Activated CD8-positive, alpha-beta T cell treated with anti-CD3 and anti-CD28 coated beads, Interleukin-2, amount 10 ng/mL, durations not matched to agents 7 days and 5 days (primary cell): ENCODE results near the gene CDCP1. TPM values are rescaled to one million over a fixed set of nuclear protein-coding genes. Genes with fewer than 3 reads are reported as not detected.
"Not testable (repeated sequence)": the region's sequence is repeated elsewhere in the genome, so short reads cannot be mapped to it uniquely, and the experiment has no call there.

Experiments used
- ATAC-seq: fragments of 150-1000 bp; cut with Tn5 transposase; one replicate; pipeline ENCODE4 v1.10.0; 2021; ENCODE audit warnings: moderate library complexity
- CTCF ChIA-PET: fragments of 350-600 bp; sonication (Branson Sonifier 250); formaldehyde crosslinking; loops from one replicate; lab custom pipeline; 2021; ENCODE audit warnings: antibody characterized with exemption; lab: Charles Lee
- POLR2A ChIA-PET: fragments of 350-600 bp; sonication (Branson Sonifier 250); formaldehyde crosslinking; loops from one replicate; lab custom pipeline; 2021; ENCODE audit warnings: antibody characterized with exemption; lab: Charles Lee
- DNase-seq: peaks from one replicate; pipeline ENCODE4 v3.0.0-alpha.2; 2020
- H3K27ac Mint-ChIP-seq: one replicate; pipeline ENCODE4 v1.8.0; 2021; ENCODE audit warnings: mild to moderate bottlenecking, mixed read lengths
- H3K27me3 Mint-ChIP-seq: one replicate; pipeline ENCODE4 v1.8.0; 2021; ENCODE audit warnings: low read depth, mixed read lengths
- H3K36me3 Mint-ChIP-seq: one replicate; pipeline ENCODE4 v1.8.0; 2021; ENCODE audit warnings: low read depth, mixed read lengths
- H3K4me1 Mint-ChIP-seq: one replicate; pipeline ENCODE4 v1.8.0; 2021; ENCODE audit warnings: low read depth, mixed read lengths
- H3K4me3 Mint-ChIP-seq: one replicate; pipeline ENCODE4 v1.8.0; 2021; ENCODE audit warnings: mild to moderate bottlenecking, mixed read lengths
- H3K9me3 Mint-ChIP-seq: one replicate; pipeline ENCODE4 v1.8.0; 2022; ENCODE audit warnings: mixed read lengths; ENCODE audit not compliant: insufficient read depth
- total RNA-seq, 2 experiments: library from RNA; stranded (reverse); gene quantifications; one replicate each; pipeline ENCODE4 v1.2.3, GENCODE V29; 2021

The CDCP1 gene
- total RNA-seq, 2 experiments from 2014 or later = 16.4 to 17.7 TPM

- no peak for ATAC-seq
- Mint-ChIP-seq H3K4me1 (peaks cover 5% of the 10 kb centered on the region), H3K4me3 (no peak overlapping the region), H3K36me3 (peaks cover 6% of the 10 kb centered on the region), H3K27me3 (peaks cover 61% of the 10 kb centered on the region), H3K9me3 (peaks cover 10% of the 10 kb centered on the region), H3K27ac (no peak overlapping the region)
- ChIA-PET POLR2A (no interaction called here), CTCF (no interaction called here)
- no peak for DNase-seq
Observed at GRCh38 chr3:45151100-45151499, 4.9 kb upstream of the CDCP1 start.

- DNase-seq = no peak
- peaks cover 9% of the 10 kb centered on the region for H3K36me3 Mint-ChIP-seq
Observed at GRCh38 chr3:45148921-45149320, 2.7 kb upstream of the CDCP1 start.

GRCh38 chr3:45145223-45145622, 955 bp downstream of the CDCP1 start:
- Mint-ChIP-seq H3K27ac (no peak overlapping the region), H3K4me3 (peak overlapping the region; percentile 85), H3K36me3 (peaks cover 9% of the 10 kb centered on the region), H3K4me1 (peaks cover 28% of the 10 kb centered on the region), H3K9me3 (no peaks in the 10 kb centered on the region), H3K27me3 (peaks cover 55% of the 10 kb centered on the region)
- CTCF ChIA-PET = interaction anchor here (1.0 to 4.0 kb wide), 3 partner anchors 26 to 104 kb away, joined by 3 to 17 read pairs (median 3); no protein-coding TSS in a partner anchor
- ATAC-seq = no peak
- POLR2A ChIA-PET = interaction anchor here (1.0 kb wide), 1 partner anchor 10 kb away, joined by 3 read pairs; no protein-coding TSS in a partner anchor
- no peak for DNase-seq

More at GRCh38 chr3:45148921-45149320, 2.7 kb upstream of the CDCP1 start:
- Mint-ChIP-seq H3K27me3 (peaks cover 64% of the 10 kb centered on the region), H3K4me1 (peaks cover 20% of the 10 kb centered on the region), H3K27ac (no peak overlapping the region), H3K4me3 (no peak overlapping the region), H3K9me3 (peaks cover 10% of the 10 kb centered on the region)
- ChIA-PET POLR2A (no interaction called here), CTCF (no interaction called here)
- no peak for ATAC-seq

- no peaks in the 10 kb centered on the region for H3K9me3 Mint-ChIP-seq
- CTCF ChIA-PET = interaction anchor here (1.3 to 4.0 kb wide), 2 partner anchors 24 to 67 kb away, joined by 3 to 17 read pairs; no protein-coding TSS in a partner anchor
- H3K36me3 Mint-ChIP-seq = peaks cover 10% of the 10 kb centered on the region
- DNase-seq (no peak), ATAC-seq (peak; percentile 49)
- peaks cover 28% of the 10 kb centered on the region for H3K4me1 Mint-ChIP-seq
- H3K27ac Mint-ChIP-seq = no peak overlapping the region
- POLR2A ChIA-PET = interaction anchor here (1.0 kb wide), 1 partner anchor 11 kb away, joined by 3 read pairs; no protein-coding TSS in a partner anchor
- H3K4me3 Mint-ChIP-seq = peak overlapping the region; percentile 85
- H3K27me3 Mint-ChIP-seq = peaks cover 48% of the 10 kb centered on the region
Observed at GRCh38 chr3:45143673-45144671, 2.2 kb downstream of the CDCP1 start.

- DNase-seq, H3K27ac Mint-ChIP-seq, H3K4me3 Mint-ChIP-seq, POLR2A ChIA-PET, H3K9me3 Mint-ChIP-seq, ATAC-seq: not testable (repeated sequence)
- Mint-ChIP-seq H3K36me3 (peaks cover 13% of the 10 kb centered on the region), H3K4me1 (peaks cover 29% of the 10 kb centered on the region), H3K27me3 (peaks cover 28% of the 10 kb centered on the region)
- CTCF ChIA-PET = interaction anchor here (0.7 kb wide), 1 partner anchor 100 kb away, joined by 4 read pairs; no protein-coding TSS in a partner anchor
Observed at GRCh38 chr3:45140770-45141155, 5.4 kb downstream of the CDCP1 start.

- no peak overlapping the region for H3K27ac Mint-ChIP-seq
- peaks cover 26% of the 10 kb centered on the region for H3K27me3 Mint-ChIP-seq
- peaks cover 13% of the 10 kb centered on the region for H3K36me3 Mint-ChIP-seq
- H3K4me3 Mint-ChIP-seq = no peak overlapping the region
- POLR2A ChIA-PET = no interaction called here
- peaks cover 25% of the 10 kb centered on the region for H3K4me1 Mint-ChIP-seq
- no peak for DNase-seq
- no peak for ATAC-seq
- CTCF ChIA-PET = interaction anchor here (0.6 to 0.7 kb wide), 2 partner anchors 17 to 100 kb away, joined by 3 to 4 read pairs; no protein-coding TSS in a partner anchor
- H3K9me3 Mint-ChIP-seq = no peaks in the 10 kb centered on the region
Observed at GRCh38 chr3:45140141-45140769, 5.9 kb downstream of the CDCP1 start.

GRCh38 chr3:45139372-45140140, 6.6 kb downstream of the CDCP1 start:
- ATAC-seq = no peak

GRCh38 chr3:45137656-45138181, 8.5 kb downstream of the CDCP1 start:
- H3K9me3 Mint-ChIP-seq = no peaks in the 10 kb centered on the region
- H3K4me1 Mint-ChIP-seq = peaks cover 9% of the 10 kb centered on the region
- ATAC-seq (no peak), DNase-seq (no peak)
- no peak overlapping the region for H3K4me3 Mint-ChIP-seq
- H3K27ac Mint-ChIP-seq = no peak overlapping the region
- ChIA-PET POLR2A (no interaction called here), CTCF (no interaction called here)
- H3K27me3 Mint-ChIP-seq = peaks cover 15% of the 10 kb centered on the region
- peaks cover 7% of the 10 kb centered on the region for H3K36me3 Mint-ChIP-seq

More at GRCh38 chr3:45139372-45140140, 6.6 kb downstream of the CDCP1 start:
- ChIA-PET CTCF (interaction anchor here (0.6 kb wide), 1 partner anchor 16 kb away, joined by 3 read pairs; no protein-coding TSS in a partner anchor), POLR2A (no interaction called here)
- H3K4me1 Mint-ChIP-seq = peaks cover 20% of the 10 kb centered on the region
- no peak for DNase-seq
- no peaks in the 10 kb centered on the region for H3K9me3 Mint-ChIP-seq
- H3K27me3 Mint-ChIP-seq = peaks cover 22% of the 10 kb centered on the region
- no peak overlapping the region for H3K27ac Mint-ChIP-seq
- H3K36me3 Mint-ChIP-seq = peaks cover 10% of the 10 kb centered on the region
- H3K4me3 Mint-ChIP-seq = no peak overlapping the region

- H3K27me3 Mint-ChIP-seq = peaks cover 6% of the 10 kb centered on the region
- H3K27ac Mint-ChIP-seq = no peak overlapping the region
- peaks cover 4% of the 10 kb centered on the region for H3K36me3 Mint-ChIP-seq
- ATAC-seq (no peak), DNase-seq (no peak)
- no peak overlapping the region for H3K4me3 Mint-ChIP-seq
- ChIA-PET CTCF (interaction anchor here (1.2 kb wide), 1 partner anchor 34 kb away, joined by 3 read pairs; no protein-coding TSS in a partner anchor), POLR2A (no interaction called here)
- peaks cover 6% of the 10 kb centered on the region for H3K4me1 Mint-ChIP-seq
- no peaks in the 10 kb centered on the region for H3K9me3 Mint-ChIP-seq
Observed at GRCh38 chr3:45135959-45136358, 10.2 kb downstream of the CDCP1 start.

GRCh38 chr3:45134758-45135521, 11.2 kb downstream of the CDCP1 start:
- Mint-ChIP-seq H3K27me3 (peaks cover 6% of the 10 kb centered on the region), H3K4me3 (no peak overlapping the region), H3K4me1 (peaks cover 6% of the 10 kb centered on the region), H3K27ac (no peak overlapping the region), H3K36me3 (peaks cover 4% of the 10 kb centered on the region), H3K9me3 (no peaks in the 10 kb centered on the region)
- POLR2A ChIA-PET = no interaction called here
- CTCF ChIA-PET = interaction anchor here (1.2 kb wide), 1 partner anchor 33 kb away, joined by 3 read pairs; no protein-coding TSS in a partner anchor
- no peak for DNase-seq
- no peak for ATAC-seq
